K562 (cell line): ENCODE results near the gene EGR1. TPM values are rescaled to one million over a fixed set of nuclear protein-coding genes. Genes with fewer than 3 reads are reported as not detected.

ENCODE experiments used
- ARID3A ChIP-seq: IDR thresholded peaks from 2 replicates; pipeline ENCODE4 v1.6.1; 2012; ENCODE audit warnings: low read depth, low read length, improper control_type of control experiment, borderline replicate concordance
- CREB3L1 ChIP-seq: fragments of 450-650 bp; IDR thresholded peaks from 2 replicates; pipeline ENCODE4 v1.6.1; 2014; ENCODE audit warnings: low read depth, mild to moderate bottlenecking, moderate library complexity, borderline replicate concordance
- ETV5 ChIP-seq: sonication (generic); formaldehyde crosslinking; IDR thresholded peaks from 2 replicates; pipeline ENCODE4 v1.4.0; 2020; ENCODE audit warnings: low read depth, mild to moderate bottlenecking, missing genetic modification reagents
- HMBOX1 ChIP-seq: sonication (generic); IDR thresholded peaks from 2 replicates; pipeline ENCODE4 v1.6.1; 2016
- HNRNPUL1 ChIP-seq: fragments of 200-400 bp; formaldehyde crosslinking; IDR thresholded peaks from 2 replicates; pipeline ENCODE4 v1.6.1; 2017; ENCODE audit warnings: low read length
- KAT2B ChIP-seq: IDR thresholded peaks from one replicate; pipeline ENCODE4 v1.6.1; 2012; ENCODE audit warnings: low read depth, mild to moderate bottlenecking, control low read depth, inconsistent platforms, low read length, moderate library complexity
- NCOA4 ChIP-seq: fragments of 450-650 bp; IDR thresholded peaks from 2 replicates; pipeline ENCODE4 v1.6.1; 2018; ENCODE audit warnings: mild to moderate bottlenecking; ENCODE audit not compliant: partially characterized antibody
- NCOA6 ChIP-seq: fragments of 450-650 bp; IDR thresholded peaks from 2 replicates; pipeline ENCODE4 v1.6.1; 2017; ENCODE audit warnings: mild to moderate bottlenecking
- RBM25 ChIP-seq: fragments of 200-400 bp; formaldehyde crosslinking; IDR thresholded peaks from 2 replicates; pipeline ENCODE4 v1.6.1; 2018; ENCODE audit warnings: low read length, low read depth, moderate library complexity; ENCODE audit not compliant: severe bottlenecking
- SIRT6 ChIP-seq: IDR thresholded peaks from one replicate; pipeline ENCODE4 v1.6.1; 2012; ENCODE audit warnings: low read depth, mild to moderate bottlenecking, control low read depth, inconsistent platforms, low read length, moderate library complexity
- ZEB2 ChIP-seq: fragments of 450-650 bp; IDR thresholded peaks from 2 replicates; pipeline ENCODE4 v1.6.1; 2016
- ZNF140 ChIP-seq: fragments of 250-450 bp; sonication (Bioruptor Pico); IDR thresholded peaks from 2 replicates; pipeline ENCODE4 v1.8.0; 2021; ENCODE audit warnings: moderate library complexity, mild to moderate bottlenecking, inconsistent platforms
- ZNF232 ChIP-seq: sonication (generic); formaldehyde crosslinking; IDR thresholded peaks from 2 replicates; pipeline ENCODE4 v1.8.0; 2022; ENCODE audit warnings: mild to moderate bottlenecking, missing genetic modification reagents
- ZNF280A ChIP-seq: fragments of 450-650 bp; IDR thresholded peaks from 2 replicates; pipeline ENCODE4 v1.6.1; 2018; ENCODE audit warnings: mild to moderate bottlenecking, low read depth; ENCODE audit not compliant: partially characterized antibody
- ZNF280B ChIP-seq: fragments of 250-450 bp; sonication (Bioruptor Pico); IDR thresholded peaks from 2 replicates; pipeline ENCODE4 v1.5.1; 2021; ENCODE audit warnings: mild to moderate bottlenecking
- polyA plus RNA-seq, 8 experiments: library from polyadenylated mRNA; depleted of rRNA in 4 of 8; stranded (reverse) in 5 of 8; unstranded in 3 of 8; fragments of >200 nt; fragmentation: Nextera tagmentation in 2 of 8; fragmentation: Illumina TruSeq in 1 of 8; extraction: Ambion mirVana in 2 of 8; extraction: Trizol in 1 of 8; gene quantifications; 2 replicates each; pipeline versions ENCODE4 v1.2.1 to v1.2.3, GENCODE V29; 2011 to 2014; ENCODE audit warnings: inconsistent platforms in 1 of 8, missing spikeins in 1 of 8
- total RNA-seq, 7 experiments: library from RNA; depleted of rRNA in 6 of 7; stranded (reverse); fragments of >200 nt in 6 of 7; fragmentation: Illumina TruSeq in 2 of 7; extraction: Trizol in 2 of 7; gene quantifications; 2 replicates each; pipeline versions ENCODE4 v1.2.1 to v1.2.3, GENCODE V29; 2011 to 2021; ENCODE audit warnings: low replicate concordance in 1 of 7

EGR1 gene
- total and polyA plus RNA-seq, 9 of the 15 experiments (the other 6 are each of a cell fraction or from before 2014, with no cell fraction given): 1.3 to 132 (median 21.5) TPM

- no peak for TF ChIP-seq ZNF280A
- TF ChIP-seq SIRT6: peak; percentile 96
- TF ChIP-seq CREB3L1: peak; percentile 65; the same call in 1 of the 2 replicates
- no peak for TF ChIP-seq ZEB2
- 0 out of 2 replicates have a peak, but pooled peaks have one; percentile 22 for TF ChIP-seq ETV5 (CRISPR knock-in tag)
- TF ChIP-seq ZNF140 (CRISPR knock-in tag): no peak
- no peak for TF ChIP-seq NCOA4
- peak; percentile 21; the same call in 1 of the 2 replicates for TF ChIP-seq HMBOX1
- no peak for TF ChIP-seq ZNF280B
- TF ChIP-seq NCOA6: 0 out of 2 replicates have a peak, but pooled peaks have one; percentile 13
- TF ChIP-seq KAT2B: no peak
- TF ChIP-seq RBM25: no peak
- peak; percentile 96 for TF ChIP-seq HNRNPUL1
- TF ChIP-seq ARID3A: no peak
- TF ChIP-seq ZNF232: no peak
Measured at GRCh38 chr5:138469540-138470321, 4.5 kb downstream of the EGR1 start (continued).
